NCI-H2196 (cell line): ENCODE results near the gene PCED1B.
"Not testable (repeated sequence)": the region's sequence is repeated elsewhere in the genome, so short reads cannot be mapped to it uniquely, and the experiment has no call there.

Source experiments
- DNase-seq: peaks from one replicate; lab custom pipeline; 2025; ENCODE audit not compliant: unreplicated experiment; lab: John Stamatoyannopoulos, UW

Gene PCED1B

DNA sequence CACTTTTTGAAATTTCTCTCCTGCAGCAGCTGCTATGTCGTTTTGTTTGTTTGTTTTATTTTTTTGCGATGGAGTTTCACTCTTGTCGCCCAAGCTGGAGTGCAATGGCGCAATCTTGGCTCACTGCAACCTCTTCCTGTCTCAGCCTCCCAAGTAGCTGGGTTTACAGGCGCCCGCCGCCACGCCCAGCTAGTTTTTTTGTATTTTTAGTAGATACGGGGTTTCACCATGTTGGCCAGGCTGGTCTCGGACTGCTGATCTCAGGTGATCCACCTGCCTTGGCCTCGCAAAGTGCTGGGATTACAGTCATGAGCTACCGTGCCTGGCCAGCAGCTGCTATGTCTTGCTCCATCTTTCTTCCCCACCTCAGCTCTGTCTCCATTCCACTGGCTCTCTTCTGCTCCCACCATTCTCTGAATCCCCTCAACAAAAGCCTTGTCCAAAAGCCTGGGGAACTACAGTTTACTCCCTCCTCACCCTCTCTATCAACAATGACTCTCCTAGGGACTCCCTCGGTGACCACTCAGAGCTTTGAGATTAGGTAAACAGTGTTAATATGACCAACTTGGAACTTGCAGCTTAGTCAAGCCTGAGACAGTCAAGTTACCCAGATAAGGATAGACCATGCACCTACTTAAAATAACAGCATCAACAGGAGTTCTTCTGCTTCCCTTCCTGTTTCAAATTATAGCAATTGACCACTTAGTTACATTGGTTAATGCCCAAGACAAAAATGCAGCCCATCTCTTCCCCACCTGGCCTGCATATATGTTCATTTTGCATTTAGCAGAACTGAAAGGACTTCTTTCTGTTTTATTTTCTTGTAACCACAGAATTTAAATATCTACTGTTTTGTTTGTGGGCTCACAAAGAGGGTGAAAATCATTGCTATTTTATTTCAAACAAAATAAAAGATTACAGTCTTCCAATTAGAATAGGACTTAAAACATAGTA, 189.4 kb downstream of the PCED1B start:
- no peak for DNase-seq

DNA sequence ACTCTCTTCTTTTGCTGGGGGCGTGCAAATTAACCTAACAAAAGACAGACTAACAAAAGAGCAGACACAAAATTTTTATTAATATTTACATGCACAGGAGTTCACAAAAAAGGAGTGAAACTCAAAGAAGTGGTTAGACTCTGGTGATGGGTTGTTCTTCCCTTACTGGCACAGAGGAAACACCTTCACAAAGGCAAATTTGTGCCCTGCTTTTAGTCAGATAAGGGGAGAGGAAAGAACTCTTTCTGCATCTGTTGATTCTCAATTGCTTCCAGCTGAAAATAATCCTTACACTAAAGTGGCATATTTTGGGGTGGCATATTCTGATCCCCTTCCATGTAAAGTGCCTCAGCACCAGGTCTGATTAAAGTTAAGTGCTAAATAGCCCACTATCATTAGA, 190.5 kb downstream of the PCED1B start:
- no peak for DNase-seq

DNA sequence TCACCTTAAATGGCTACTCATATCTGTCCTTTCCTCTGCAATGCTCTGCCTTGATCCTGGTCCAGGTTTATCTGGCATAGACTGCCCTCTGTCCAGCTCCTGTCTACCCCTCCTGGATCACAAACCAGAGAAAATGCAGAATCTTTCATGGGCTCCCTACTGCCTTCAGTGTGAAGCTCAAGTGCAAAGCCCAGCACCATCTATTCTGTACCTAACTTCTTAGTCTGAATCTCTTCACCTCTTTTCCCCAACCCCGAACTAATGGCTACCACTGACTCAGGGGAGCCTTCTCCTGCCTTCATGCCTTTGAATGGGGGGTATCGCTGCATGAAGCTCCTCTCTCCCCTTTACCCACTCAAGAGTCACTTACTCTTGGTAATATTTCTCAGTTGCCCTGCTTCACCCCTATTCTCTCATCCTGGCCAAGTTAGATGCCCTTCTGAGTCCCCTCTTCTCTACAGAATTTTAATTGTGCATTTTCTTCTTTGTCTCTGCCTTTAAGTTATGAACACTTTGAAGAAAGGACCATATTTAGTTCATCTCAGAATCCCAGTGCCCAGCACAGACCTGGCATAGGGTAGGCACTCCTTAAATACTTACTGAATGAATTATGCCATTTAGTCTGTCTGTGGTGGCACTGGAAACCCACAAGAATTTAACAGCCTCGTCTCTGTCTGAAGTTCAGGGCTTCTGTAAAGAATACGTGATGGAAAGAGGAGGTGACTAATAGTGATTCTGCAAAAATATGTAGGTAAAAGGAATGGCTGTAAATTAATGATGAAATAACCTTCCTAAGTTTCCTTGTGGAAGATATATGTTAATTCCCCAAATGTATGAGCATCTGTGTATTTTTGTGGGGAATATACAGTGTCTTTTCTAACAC, 191.6 kb downstream of the PCED1B start:
- no peak for DNase-seq

DNA sequence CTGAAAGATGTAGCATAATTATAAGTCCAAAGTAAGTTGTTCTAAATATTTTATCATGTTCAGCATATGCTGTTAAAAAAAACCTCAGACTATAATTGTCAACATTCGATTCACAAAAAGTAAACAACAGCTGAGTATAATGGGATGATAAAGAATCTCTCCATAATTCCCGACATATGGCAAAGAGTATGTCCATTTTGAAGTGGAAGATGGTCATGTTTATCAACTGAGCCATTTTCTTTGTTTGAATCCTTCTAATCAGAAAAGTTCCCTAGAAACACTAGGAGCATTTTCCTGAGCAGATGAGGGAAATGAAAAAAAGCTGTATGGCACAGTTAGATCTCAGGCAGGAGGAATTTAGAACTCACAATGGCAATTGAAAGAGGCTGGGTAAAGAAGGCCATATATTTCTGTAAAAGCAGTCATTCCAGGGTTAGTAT, 192.4 kb downstream of the PCED1B start:
- DNase-seq = no peak

DNA sequence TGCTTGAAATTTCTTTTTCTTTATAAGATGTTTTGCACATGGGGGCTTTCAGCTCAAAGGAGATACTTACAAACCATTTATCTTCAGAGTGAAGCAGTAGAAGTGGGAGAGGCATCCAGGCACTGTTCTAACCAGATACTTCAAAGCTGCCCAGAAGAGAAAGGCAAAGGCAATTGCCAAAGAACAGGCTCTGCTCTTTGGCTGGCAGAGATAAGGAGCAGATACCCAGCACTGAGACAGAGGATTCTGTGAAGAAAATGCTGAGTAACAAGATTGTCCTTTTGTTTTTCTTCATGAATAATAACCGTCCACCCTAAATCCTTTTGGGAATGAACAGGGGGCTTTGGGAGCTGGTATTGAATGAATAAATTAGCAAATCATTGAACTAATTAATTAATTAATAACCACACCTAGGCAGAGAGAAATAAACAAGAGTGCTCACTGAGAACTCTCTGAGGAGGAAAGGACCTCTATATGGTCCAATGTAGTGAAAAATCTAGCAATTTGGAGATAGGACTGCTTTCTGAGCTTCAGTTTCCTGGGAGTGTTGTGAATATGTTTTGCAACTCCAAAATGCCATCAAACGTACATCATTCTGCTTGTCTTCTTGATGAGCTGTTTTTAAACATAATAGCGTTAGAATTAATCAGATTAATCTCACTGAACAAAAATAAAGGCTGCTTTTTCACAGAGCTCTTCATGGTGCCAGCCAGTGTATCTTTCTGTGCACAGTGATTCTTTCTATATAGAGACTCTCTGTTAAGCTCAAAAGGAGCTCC, 193.2 kb downstream of the PCED1B start:
- DNase-seq = no peak

DNA sequence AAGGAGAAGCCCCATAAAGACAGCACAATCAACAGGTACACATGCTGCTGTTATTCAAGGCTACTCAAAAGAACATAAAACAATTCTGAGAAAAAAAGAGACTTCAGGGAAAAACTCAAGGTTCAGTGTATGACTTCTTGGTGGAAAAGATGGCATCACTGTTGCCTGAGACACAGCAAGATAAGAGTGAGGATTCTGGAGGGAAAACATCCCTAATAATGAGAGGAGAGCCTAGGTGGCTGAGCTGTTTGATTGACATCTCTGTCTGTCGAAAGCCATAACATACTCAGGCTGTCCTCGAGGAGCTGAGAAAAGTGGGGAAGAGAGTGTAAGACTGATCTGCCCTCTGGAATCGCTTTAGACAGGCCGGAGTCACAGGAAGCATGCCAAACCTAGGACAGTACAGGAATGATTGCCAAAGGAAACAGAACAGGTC, 193.8 kb downstream of the PCED1B start:
- DNase-seq = no peak

DNA sequence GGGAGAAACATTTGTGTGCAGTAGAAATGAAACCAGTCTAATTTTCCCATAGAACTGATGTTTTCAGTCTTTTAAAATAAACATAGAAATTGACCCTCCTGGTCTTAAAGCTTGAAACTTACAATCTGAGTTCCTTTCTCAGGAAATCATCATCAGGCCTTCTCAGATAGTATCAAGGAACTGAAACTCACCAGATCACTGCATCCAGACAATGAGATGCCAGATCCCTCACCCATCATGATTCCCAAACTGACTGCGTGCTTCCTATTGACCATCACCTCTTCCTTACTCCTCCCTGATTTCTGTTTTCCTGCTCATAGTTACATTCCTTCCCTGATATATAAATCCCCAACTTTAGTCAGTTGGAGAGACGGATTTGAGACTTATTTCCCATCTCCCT, 195.3 kb downstream of the PCED1B start:
- DNase-seq = no peak

DNA sequence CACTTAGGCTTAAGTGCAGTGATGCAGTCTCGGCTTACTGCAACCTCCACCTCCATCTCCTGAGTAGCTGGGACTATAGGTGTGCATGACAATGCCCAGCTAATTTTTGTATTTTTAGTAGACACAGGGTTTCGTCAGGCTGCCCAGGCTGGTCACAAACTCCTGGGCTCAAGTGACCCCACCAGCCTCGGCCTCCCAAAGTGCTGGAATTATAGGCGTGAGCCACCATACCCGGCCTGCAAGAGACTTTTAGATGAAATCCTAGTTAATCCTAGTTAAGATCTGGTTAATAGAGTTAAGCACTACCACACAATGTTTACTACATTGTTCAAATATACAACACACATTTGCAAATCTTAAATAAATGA, 196.8 kb downstream of the PCED1B start:
- DNase-seq = no peak

DNA sequence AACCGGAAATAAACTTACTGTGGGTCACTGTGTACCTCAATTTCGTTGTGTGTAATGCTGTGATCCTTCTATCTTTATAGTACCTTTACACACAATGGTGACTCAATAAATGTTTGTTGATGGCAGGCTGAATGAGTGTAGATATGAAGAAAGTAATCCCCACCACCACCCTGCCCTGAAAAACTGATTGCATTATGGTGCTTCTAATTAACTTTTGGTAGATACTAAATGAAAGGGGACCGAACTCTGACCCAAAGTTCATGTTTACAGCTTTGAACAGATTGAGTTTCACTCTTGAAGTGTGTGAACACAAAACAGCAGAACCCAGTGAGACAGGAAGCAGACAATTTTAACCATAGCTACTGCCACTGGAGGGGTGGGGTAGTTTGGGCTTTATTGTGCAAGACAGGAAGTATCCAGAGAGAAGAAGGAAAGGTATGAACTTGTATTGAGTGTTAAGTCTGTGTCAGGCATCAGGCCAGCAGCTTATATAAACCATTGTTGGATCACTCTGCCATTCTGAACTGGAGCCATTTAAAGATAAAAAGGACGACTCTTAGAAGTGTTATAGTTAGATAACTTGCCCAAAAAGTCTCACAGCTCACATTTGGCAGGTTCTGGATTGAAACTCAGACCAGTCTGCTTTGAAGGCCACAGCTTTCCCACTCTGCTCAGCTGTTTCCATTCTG, 197.3 kb downstream of the PCED1B start:
- DNase-seq = peak; percentile 24

DNA sequence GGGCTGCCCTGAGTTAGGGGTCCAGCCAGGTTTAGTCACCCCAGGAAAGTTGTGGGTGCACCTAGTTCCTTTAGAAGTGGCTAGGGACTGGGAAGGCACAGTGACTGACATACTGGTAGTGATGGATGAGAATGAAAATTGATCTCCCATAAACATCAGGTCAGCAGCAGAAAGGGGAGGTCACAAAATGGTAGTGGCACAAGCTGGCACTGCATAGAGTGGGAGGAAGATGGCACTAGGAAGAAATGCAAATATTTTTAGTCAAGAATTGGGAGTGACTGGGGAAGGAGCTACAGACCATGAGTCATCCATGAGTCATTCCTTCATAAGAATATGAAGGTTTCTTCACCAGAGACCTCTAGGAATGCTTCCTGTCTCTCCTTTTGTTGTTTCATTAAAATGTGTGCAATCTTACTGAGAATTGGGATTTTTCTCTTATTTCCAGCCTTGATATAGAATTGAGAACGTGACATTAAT, 198.6 kb downstream of the PCED1B start:
- DNase-seq = no peak

DNA sequence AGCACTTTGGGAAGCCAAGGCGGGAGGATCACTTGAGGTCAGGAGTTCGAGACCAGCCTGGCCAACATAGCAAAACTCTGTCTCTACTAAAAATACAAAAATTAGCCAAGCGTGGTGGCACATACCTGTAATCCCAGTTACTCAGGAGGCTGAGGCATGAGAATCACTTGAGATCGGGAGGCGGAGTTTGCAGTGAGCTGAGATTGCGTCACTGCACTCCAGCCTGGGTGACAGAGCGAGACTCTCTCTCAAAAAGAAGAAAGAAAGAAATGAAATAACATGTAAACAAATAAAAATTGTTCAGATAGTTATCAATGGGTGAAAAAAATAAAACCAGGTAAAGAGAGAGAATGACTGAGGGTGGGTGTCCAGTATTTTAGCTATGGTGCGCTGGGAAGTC, 200.3 kb downstream of the PCED1B start:
- not testable (repeated sequence) for DNase-seq

DNA sequence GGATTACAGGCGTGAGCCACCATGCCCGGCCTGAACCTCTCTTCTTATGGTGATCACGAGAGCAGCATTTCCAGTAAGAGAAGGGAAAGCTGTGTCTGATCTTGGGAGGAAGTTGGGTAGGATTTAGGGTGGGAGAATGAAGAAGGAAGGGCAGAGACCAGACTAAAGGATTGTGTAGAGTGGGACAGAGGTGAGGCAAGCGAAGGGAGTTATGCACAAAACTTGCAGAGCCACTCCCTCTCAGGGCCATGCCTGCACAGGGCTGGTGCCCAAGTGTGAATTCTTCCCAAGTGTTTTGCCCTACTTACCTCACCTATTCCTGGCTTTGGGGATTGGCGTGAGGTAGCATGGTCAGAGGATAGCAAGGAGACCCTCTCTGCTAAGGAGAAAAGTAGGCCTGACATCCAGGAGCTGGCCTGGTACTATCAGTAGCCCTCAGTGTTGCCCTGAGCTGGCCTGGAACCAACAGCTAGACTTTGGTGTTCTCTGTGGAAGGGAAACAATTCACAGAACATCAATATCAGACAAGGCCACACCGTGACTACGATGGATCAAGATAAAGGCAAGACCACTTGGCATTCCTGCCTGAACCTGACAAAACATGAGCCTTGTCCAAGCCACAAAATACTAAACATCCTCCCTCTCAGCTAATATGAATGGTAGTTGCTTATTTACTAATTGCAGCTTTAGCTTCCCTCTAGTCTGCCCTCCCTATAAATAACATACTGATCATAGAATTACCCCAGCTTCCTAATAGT, 201.3 kb downstream of the PCED1B start:
- no peak for DNase-seq

DNA sequence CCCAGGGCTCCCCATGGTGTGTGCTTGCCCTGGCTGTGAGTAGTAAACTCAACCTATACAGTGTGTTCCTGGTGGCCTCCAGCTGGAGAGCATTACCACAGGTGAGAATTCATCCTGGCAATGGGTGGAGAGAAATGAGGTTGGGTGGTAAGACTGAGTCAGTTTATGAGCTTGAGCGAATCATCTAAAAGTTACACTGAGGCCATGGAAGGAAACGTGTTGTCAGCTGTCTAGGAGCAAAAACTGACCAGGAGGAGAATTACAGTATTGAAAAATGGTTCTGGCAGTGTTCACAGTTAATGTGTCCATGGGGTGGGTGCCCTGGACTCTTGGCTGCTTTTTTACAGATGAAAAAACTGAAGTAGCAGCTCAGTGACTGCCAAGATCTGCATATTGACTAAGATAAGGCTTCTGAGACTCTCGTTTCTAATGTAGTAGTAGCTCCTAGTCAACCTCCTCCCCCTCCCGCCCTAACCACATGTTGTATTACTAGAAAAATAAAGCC, 202.3 kb downstream of the PCED1B start:
- no peak for DNase-seq

DNA sequence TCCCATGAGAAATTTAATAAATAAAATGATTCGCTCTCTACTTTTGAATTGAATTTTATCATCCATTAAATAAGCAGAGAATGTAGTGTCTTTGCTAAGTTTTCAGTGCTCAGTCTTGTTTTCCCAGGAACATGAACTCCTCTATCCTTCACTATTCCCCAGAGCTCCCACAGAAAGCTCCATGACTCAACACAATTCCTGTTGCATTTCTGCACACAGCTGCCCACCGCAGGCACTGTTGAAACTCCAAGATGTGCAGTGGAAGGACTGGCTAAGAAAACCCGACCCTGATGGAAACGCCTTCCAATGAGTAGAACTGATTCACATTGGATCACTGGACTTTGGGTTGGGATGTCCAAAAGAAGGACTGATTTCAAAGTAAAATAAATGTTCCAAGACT, 202.8 kb downstream of the PCED1B start:
- no peak for DNase-seq
